GM12878 (cell line): Measurements from ENCODE around the gene ZFR. TPM values are rescaled to one million over a fixed set of nuclear protein-coding genes. Genes with fewer than 3 reads are reported as not detected.

Experiments
- ATAC-seq: fragments of 200-7000 bp; cut with Tn5 transposase; 3 replicates; pipeline ENCODE4 v1.9.1; 2020; ENCODE audit warnings: mild to moderate bottlenecking, moderate library complexity
- BruUV-seq: library from RNA; stranded (reverse); fragments of 400-500 nt; replicated peaks from 2 replicates; lab custom pipeline; 2021; lab: Mats Ljungman, UMichigan
- CTCF ChIA-PET: fragments of 300-600 bp; sonication (Branson Sonifier 250); formaldehyde crosslinking; extraction: SDS; loops from one replicate; lab custom pipeline; 2021; ENCODE audit warnings: inconsistent platforms; lab: Yijun Ruan, JAX
- POLR2A ChIA-PET: fragments of 350-600 bp; formaldehyde crosslinking; extraction: SDS; loops from one replicate; lab custom pipeline; 2021; ENCODE audit warnings: inconsistent platforms; lab: Charles Lee
- RAD21 ChIA-PET: fragments of 300-600 bp; sonication (Branson Sonifier 250); formaldehyde crosslinking; loops from one replicate; lab custom pipeline; 2023; ENCODE audit warnings: antibody characterized with exemption; ENCODE audit not compliant: unreplicated experiment; lab: Charles Lee
- SMC1A ChIA-PET: fragments of 300-600 bp; sonication (Branson Sonifier 250); formaldehyde crosslinking; loops from one replicate; lab custom pipeline; 2023; ENCODE audit not compliant: unreplicated experiment, uncharacterized antibody; lab: Charles Lee
- DNase-seq: peaks from one replicate; pipeline ENCODE4 v3.0.0-alpha.2; 2011; ENCODE audit warnings: low read depth, low spot score
- FAIRE-seq: peaks from 3 replicates; lab custom pipeline; 2011; peaks lifted over from hg19 to GRCh38; lab: Jason Lieb, UNC
- H2AFZ ChIP-seq: 2 replicates; pipeline ENCODE4 v1.6.0; 2011; ENCODE audit warnings: low read depth, low read length, control low read depth; ENCODE audit not compliant: control insufficient read depth
- H3K27ac ChIP-seq: 2 replicates; pipeline ENCODE4 v1.5.1; 2011; ENCODE audit warnings: control low read depth; ENCODE audit not compliant: control insufficient read depth, insufficient read depth
- H3K27me3 ChIP-seq, 2 experiments: replicated peaks in 1 of 2; 2 replicates each; pipeline versions ENCODE4 v1.6.0 to v1.6.1; 2011; ENCODE audit warnings: low read length in 1 of 2; ENCODE audit not compliant: control insufficient read depth in 2 of 2, insufficient read depth in 2 of 2
- H3K36me3 ChIP-seq, 2 experiments: 2 replicates each; pipeline ENCODE4 v1.5.1; 2011; ENCODE audit warnings: low read length in 1 of 2; ENCODE audit not compliant: control insufficient read depth in 2 of 2, insufficient read depth in 2 of 2
- H3K4me1 ChIP-seq: 2 replicates; pipeline ENCODE4 v1.6.1; 2011; ENCODE audit warnings: mild to moderate bottlenecking, low read length, moderate library complexity, mixed read lengths; ENCODE audit not compliant: control insufficient read depth, insufficient read depth
- H3K4me2 ChIP-seq: 2 replicates; pipeline ENCODE4 v1.6.0; 2011; ENCODE audit warnings: control low read depth; ENCODE audit not compliant: control insufficient read depth, insufficient read depth
- H3K4me3 ChIP-seq: fragments of 200-600 bp; sonication (generic); 2 replicates; pipeline ENCODE4 v1.5.1; 2016
- H3K79me2 ChIP-seq: 2 replicates; pipeline ENCODE4 v1.6.0; 2011; ENCODE audit warnings: low read length; ENCODE audit not compliant: control insufficient read depth, insufficient read depth
- H3K9ac ChIP-seq: 2 replicates; pipeline ENCODE4 v1.8.0; 2011; ENCODE audit warnings: low read length, control low read depth, mixed read lengths; ENCODE audit not compliant: control insufficient read depth, insufficient read depth
- H3K9me3 ChIP-seq: replicated peaks from 3 replicates; pipeline ENCODE4 v1.5.1; 2011; ENCODE audit warnings: mild to moderate bottlenecking, low read length; ENCODE audit not compliant: control insufficient read depth, insufficient read depth
- H4K20me1 ChIP-seq: 2 replicates; pipeline ENCODE4 v1.6.0; 2011; ENCODE audit not compliant: control insufficient read depth, insufficient read depth
- CEBPB ChIP-seq, 2 experiments: fragments of 150-350 bp in 1 of 2; IDR thresholded peaks; 2 replicates each; pipeline ENCODE4 v1.6.1; 2012 to 2014; ENCODE audit warnings: low read depth in 2 of 2, low read length in 2 of 2, borderline replicate concordance in 1 of 2, inconsistent platforms in 1 of 2
- EZH2 ChIP-seq: IDR thresholded peaks from 2 replicates; pipeline ENCODE4 v1.6.1; 2012; ENCODE audit warnings: low read depth, mild to moderate bottlenecking, control low read depth, inconsistent platforms, low read length, borderline replicate concordance; ENCODE audit not compliant: control insufficient read depth
- GATAD2B ChIP-seq: fragments of 450-650 bp; conservative IDR thresholded peaks from 2 replicates; pipeline ENCODE4 v1.6.1; 2017; ENCODE audit warnings: low read depth, mild to moderate bottlenecking, moderate library complexity
- HCFC1 ChIP-seq: fragments of 150-350 bp; IDR thresholded peaks from 2 replicates; pipeline ENCODE4 v1.6.1; 2014; ENCODE audit warnings: low read length
- IRF4 ChIP-seq: IDR thresholded peaks from 2 replicates; pipeline ENCODE4 v1.6.1; 2011; ENCODE audit warnings: low read depth, low read length
- MYB ChIP-seq: fragments of 150-350 bp; IDR thresholded peaks from 2 replicates; pipeline ENCODE4 v1.6.1; 2014; ENCODE audit warnings: mild to moderate bottlenecking, low read depth, low read length, borderline replicate concordance
- NFXL1 ChIP-seq: fragments of 450-650 bp; IDR thresholded peaks from 2 replicates; pipeline ENCODE4 v1.6.1; 2017; ENCODE audit warnings: antibody characterized with exemption, mild to moderate bottlenecking, borderline replicate concordance
- RAD21 ChIP-seq: IDR thresholded peaks from 2 replicates; pipeline ENCODE4 v1.6.1; 2011; ENCODE audit warnings: mild to moderate bottlenecking, low read depth, low read length, moderate library complexity; ENCODE audit not compliant: insufficient read depth
- SMARCA5 ChIP-seq: fragments of 450-650 bp; IDR thresholded peaks from 2 replicates; pipeline ENCODE4 v1.6.1; 2017; ENCODE audit warnings: mild to moderate bottlenecking
- SMC3 ChIP-seq: IDR thresholded peaks from 2 replicates; pipeline ENCODE4 v1.6.1; 2011; ENCODE audit warnings: low read length, improper control_type of control experiment, borderline replicate concordance
- TAF1 ChIP-seq: IDR thresholded peaks from 2 replicates; pipeline ENCODE4 v1.6.1; 2011; ENCODE audit warnings: mild to moderate bottlenecking, low read depth, low read length, borderline replicate concordance
- WGBS: methylation state at CpG from one replicate; pipeline ENCODE4 v1.1.6; 2016; ENCODE audit warnings: low lambda C conversion rate; ENCODE audit not compliant: insufficient replicate concordance, insufficient coverage; ENCODE audit errors: missing lambda C conversion rate; 5-methylcytosine and 5-hydroxymethylcytosine counted together
- in situ Hi-C: fragments of 300-500 bp; cut with MboI; formaldehyde crosslinking; loops from 9 replicates; pipeline ENCODE4 v1.14.3; 2018; ENCODE audit warnings: mixed read lengths
- intact Hi-C: fragments of 100-400 bp; cut with micrococcal nuclease; formaldehyde crosslinking; loops from one replicate; pipeline ENCODE4 v1.14.2; 2022; ENCODE audit not compliant: unreplicated experiment
- polyA plus RNA-seq, 11 experiments: library from polyadenylated mRNA; depleted of rRNA in 4 of 11; unstranded in 6 of 11; stranded (reverse) in 5 of 11; fragments of >200 nt; fragmentation: Nextera tagmentation in 4 of 11; fragmentation: Illumina TruSeq in 1 of 11; extraction: Ambion mirVana in 4 of 11; extraction: Trizol in 1 of 11; gene quantifications; 1 replicate in 1 of 11; 2 replicates in 10 of 11; pipeline versions ENCODE4 v1.2.1 to v1.2.3, GENCODE V29; 2011 to 2016; ENCODE audit warnings: inconsistent platforms in 2 of 11, missing spikeins in 2 of 11, low read depth in 1 of 11
- total RNA-seq, 4 experiments: library from RNA; depleted of rRNA in 3 of 4; stranded (reverse); fragments of >200 nt in 3 of 4; fragmentation: Illumina TruSeq in 1 of 4; extraction: Trizol in 1 of 4; gene quantifications; 2 replicates each; pipeline versions ENCODE4 v1.2.1 to v1.2.3, GENCODE V29; 2013 to 2021
- TF ChIP-seq, protein P1 (sequence below), 3 experiments: IDR thresholded peaks in 2 of 3; conservative IDR thresholded peaks in 1 of 3; 2 replicates each; pipeline ENCODE4 v1.5.1; 2011; ENCODE audit warnings: low read depth in 3 of 3, low read length in 3 of 3, mild to moderate bottlenecking in 3 of 3, control low read depth in 2 of 3, moderate library complexity in 2 of 3, inconsistent platforms in 1 of 3, mixed read lengths in 1 of 3; ENCODE audit not compliant: control insufficient read depth in 2 of 3, insufficient read depth in 1 of 3; ENCODE audit errors: extremely low read depth in 1 of 3
- TF ChIP-seq, protein P2 (sequence below): fragments of 450-650 bp; formaldehyde crosslinking; IDR thresholded peaks from 2 replicates; pipeline ENCODE4 v1.5.0; 2022; ENCODE audit warnings: mild to moderate bottlenecking, missing genetic modification characterization
- TF ChIP-seq, protein P3 (sequence below): fragments of 450-650 bp; conservative IDR thresholded peaks from 2 replicates; pipeline ENCODE4 v1.6.1; 2017; ENCODE audit warnings: mild to moderate bottlenecking, moderate library complexity

The ZFR gene
- total and polyA plus RNA-seq, 10 of the 15 experiments (the other 5 are each of a cell fraction or from before 2014, with no cell fraction given), result 33.7 to 90.6 (median 72.9) TPM

DNA sequence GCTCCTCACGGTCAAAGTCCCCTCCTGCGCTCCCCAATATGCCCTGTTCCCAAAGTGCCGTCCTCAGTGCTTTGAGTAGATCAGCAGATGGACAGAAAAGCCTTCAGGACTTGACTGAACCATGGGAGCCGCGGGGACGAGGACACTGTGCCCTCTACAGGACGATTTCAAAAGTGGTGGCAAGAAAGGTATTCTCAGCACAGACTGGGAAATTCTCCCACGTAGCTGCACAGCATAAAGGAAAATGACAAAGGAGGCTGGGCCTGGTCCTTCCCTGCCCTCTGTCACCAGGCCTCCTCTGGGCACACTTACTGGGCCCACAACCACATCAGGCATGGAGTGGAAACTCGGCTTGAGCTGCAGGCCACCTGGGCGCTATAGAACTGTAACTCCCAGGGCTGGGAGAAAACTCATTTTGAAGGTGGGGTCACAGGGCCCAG is 115.1 kb downstream of the ZFR start:
- Histone ChIP-seq H3K4me2 (no peak overlapping the region), H4K20me1 (no peaks in the 10 kb centered on the region), H3K27me3 (no peaks in the 10 kb centered on the region), H3K27ac (no peak overlapping the region), H3K79me2 (no peaks in the 10 kb centered on the region), H3K36me3 (no peaks in the 10 kb centered on the region), H3K9me3 (no peaks in the 10 kb centered on the region), H3K9ac (no peak overlapping the region), H2AFZ (peak overlapping the region; percentile 66), H3K4me1 (peaks cover 7% of the 10 kb centered on the region; the same call in 1 of the 2 replicates), H3K4me3 (no peak overlapping the region)
- intact Hi-C loops (loop anchor here (1.0 to 5.0 kb wide), 5 partner anchors 47 to 502 kb away; partner anchors contain the start of gene GOLPH3), in situ Hi-C loops (loop anchor here (5.0 kb wide), 1 partner anchor 102 kb away; no protein-coding TSS in a partner anchor)
- ATAC-seq (peak; percentile 96), FAIRE-seq (peak; percentile 91), DNase-seq (no peak)
- ChIA-PET CTCF (interaction anchor here (0.6 to 10.9 kb wide), 43 partner anchors 8 to 747 kb away, joined by 3 to 339 read pairs (median 5); no protein-coding TSS in a partner anchor), POLR2A (interaction anchor here (1.1 to 2.5 kb wide), 5 partner anchors 11 to 99 kb away, joined by 3 to 7 read pairs (median 4); no protein-coding TSS in a partner anchor), SMC1A (interaction anchor here (0.6 to 5.6 kb wide), 25 partner anchors 9 to 283 kb away, joined by 3 to 153 read pairs (median 4); no protein-coding TSS in a partner anchor), RAD21 (interaction anchor here (0.6 to 6.2 kb wide), 15 partner anchors 10 to 283 kb away, joined by 3 to 172 read pairs (median 4); no protein-coding TSS in a partner anchor)
- BruUV-seq, result no TSS peak
- WGBS, result 15% methylated on average over 10 of the region's 10 CpGs
- TF ChIP-seq TAF1 (no peak), MYB (no peak), IRF4 (0 out of 2 replicates have a peak, but pooled peaks have one; percentile 8), GATAD2B (no peak), NFXL1 (peak; percentile 61; the same call in 1 of the 2 replicates), RAD21 (peak; percentile 94), HCFC1 (no peak), SMC3 (peak; percentile 88), EZH2 (no peak), SMARCA5 (peak; percentile 95), CEBPB (IDR thresholded peaks at IDR 0.05; ENCODE audit: borderline replicate concordance in 1 of 2, low read depth in 2 of 2, low read length in 2 of 2) (no peak)
- TF ChIP-seq, protein P1, sequence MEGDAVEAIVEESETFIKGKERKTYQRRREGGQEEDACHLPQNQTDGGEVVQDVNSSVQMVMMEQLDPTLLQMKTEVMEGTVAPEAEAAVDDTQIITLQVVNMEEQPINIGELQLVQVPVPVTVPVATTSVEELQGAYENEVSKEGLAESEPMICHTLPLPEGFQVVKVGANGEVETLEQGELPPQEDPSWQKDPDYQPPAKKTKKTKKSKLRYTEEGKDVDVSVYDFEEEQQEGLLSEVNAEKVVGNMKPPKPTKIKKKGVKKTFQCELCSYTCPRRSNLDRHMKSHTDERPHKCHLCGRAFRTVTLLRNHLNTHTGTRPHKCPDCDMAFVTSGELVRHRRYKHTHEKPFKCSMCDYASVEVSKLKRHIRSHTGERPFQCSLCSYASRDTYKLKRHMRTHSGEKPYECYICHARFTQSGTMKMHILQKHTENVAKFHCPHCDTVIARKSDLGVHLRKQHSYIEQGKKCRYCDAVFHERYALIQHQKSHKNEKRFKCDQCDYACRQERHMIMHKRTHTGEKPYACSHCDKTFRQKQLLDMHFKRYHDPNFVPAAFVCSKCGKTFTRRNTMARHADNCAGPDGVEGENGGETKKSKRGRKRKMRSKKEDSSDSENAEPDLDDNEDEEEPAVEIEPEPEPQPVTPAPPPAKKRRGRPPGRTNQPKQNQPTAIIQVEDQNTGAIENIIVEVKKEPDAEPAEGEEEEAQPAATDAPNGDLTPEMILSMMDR (IDR thresholded peaks at IDR 0.05 in 2 of 3, conservative IDR thresholded peaks at IDR 0.05 in 1 of 3; ENCODE audit: control insufficient read depth in 2 of 3, extremely low read depth in 1 of 3, insufficient read depth in 1 of 3, low read depth in 3 of 3, low read length in 3 of 3), result peak; percentile 79 to 89 (median 85)
- TF ChIP-seq, protein P2, sequence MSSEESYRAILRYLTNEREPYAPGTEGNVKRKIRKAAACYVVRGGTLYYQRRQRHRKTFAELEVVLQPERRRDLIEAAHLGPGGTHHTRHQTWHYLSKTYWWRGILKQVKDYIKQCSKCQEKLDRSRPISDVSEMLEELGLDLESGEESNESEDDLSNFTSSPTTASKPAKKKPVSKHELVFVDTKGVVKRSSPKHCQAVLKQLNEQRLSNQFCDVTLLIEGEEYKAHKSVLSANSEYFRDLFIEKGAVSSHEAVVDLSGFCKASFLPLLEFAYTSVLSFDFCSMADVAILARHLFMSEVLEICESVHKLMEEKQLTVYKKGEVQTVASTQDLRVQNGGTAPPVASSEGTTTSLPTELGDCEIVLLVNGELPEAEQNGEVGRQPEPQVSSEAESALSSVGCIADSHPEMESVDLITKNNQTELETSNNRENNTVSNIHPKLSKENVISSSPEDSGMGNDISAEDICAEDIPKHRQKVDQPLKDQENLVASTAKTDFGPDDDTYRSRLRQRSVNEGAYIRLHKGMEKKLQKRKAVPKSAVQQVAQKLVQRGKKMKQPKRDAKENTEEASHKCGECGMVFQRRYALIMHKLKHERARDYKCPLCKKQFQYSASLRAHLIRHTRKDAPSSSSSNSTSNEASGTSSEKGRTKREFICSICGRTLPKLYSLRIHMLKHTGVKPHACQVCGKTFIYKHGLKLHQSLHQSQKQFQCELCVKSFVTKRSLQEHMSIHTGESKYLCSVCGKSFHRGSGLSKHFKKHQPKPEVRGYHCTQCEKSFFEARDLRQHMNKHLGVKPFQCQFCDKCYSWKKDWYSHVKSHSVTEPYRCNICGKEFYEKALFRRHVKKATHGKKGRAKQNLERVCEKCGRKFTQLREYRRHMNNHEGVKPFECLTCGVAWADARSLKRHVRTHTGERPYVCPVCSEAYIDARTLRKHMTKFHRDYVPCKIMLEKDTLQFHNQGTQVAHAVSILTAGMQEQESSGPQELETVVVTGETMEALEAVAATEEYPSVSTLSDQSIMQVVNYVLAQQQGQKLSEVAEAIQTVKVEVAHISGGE (CRISPR knock-in tag), result no peak
- TF ChIP-seq, protein P3, sequence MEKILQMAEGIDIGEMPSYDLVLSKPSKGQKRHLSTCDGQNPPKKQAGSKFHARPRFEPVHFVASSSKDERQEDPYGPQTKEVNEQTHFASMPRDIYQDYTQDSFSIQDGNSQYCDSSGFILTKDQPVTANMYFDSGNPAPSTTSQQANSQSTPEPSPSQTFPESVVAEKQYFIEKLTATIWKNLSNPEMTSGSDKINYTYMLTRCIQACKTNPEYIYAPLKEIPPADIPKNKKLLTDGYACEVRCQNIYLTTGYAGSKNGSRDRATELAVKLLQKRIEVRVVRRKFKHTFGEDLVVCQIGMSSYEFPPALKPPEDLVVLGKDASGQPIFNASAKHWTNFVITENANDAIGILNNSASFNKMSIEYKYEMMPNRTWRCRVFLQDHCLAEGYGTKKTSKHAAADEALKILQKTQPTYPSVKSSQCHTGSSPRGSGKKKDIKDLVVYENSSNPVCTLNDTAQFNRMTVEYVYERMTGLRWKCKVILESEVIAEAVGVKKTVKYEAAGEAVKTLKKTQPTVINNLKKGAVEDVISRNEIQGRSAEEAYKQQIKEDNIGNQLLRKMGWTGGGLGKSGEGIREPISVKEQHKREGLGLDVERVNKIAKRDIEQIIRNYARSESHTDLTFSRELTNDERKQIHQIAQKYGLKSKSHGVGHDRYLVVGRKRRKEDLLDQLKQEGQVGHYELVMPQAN, result no peak
